ENCODE results near the gene GOLGA3.
"Not testable (repeated sequence)": the region's sequence is repeated elsewhere in the genome, so short reads cannot be mapped to it uniquely, and the experiment has no call there.

Gene GOLGA3

DNA sequence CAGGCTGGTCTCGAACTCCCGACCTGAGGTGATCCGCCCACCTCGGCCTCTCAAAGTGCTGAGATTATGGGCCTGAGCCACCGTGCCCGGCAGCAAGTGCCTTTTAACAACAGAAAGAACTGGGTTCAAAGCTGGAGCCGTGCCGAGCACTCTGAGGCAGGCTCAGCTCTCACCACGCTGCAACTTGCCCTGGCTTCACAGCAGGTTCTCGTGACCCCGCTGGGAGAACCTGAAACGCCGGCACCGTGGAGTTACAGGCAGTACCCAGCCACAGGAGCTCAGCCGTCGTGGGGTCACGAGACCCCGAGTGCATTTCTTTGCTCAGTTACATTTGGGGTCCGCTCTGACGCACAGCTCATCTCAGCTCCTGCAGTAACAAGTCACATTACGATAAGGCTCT, 14.4 kb downstream of the GOLGA3 start:
- DNase-seq (ENCODE audit: low spot score): no peak

- DNase-seq (ENCODE audit: low spot score): no peak
Observed at GRCh38 chr12:132813443-132813842, 15.2 kb downstream of the GOLGA3 start.

GRCh38 chr12:132812631-132813305, 15.9 kb downstream of the GOLGA3 start:
- no peak for DNase-seq (ENCODE audit: low spot score)

- peak; percentile 39 for DNase-seq (ENCODE audit: low spot score)
Observed at GRCh38 chr12:132809391-132809790, 19.3 kb downstream of the GOLGA3 start.

GRCh38 chr12:132807295-132808092, 21.2 kb downstream of the GOLGA3 start:
- DNase-seq (ENCODE audit: low spot score): no peak

DNA sequence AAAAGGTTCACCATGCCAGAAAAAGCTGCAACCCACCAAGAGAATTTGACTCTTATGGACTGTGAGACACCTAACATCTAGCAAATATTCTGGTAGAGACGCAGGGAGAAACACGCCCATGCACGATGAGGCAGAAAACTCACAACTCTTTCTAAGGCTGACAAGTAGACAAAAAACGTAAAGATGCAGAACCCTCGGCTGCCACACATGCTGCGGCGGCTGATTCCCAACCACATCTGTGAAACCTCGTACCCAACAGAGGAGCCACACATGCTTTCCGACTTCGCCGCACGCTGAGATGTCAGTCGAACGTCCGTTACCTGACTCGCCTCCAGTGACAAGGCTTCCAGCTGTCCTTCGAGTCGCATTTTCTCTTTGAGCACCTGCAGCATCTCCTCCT, 21.8 kb downstream of the GOLGA3 start:
- DNase-seq (ENCODE audit: low spot score): no peak

GRCh38 chr12:132804426-132804861, 24.2 kb downstream of the GOLGA3 start:
- DNase-seq (ENCODE audit: low spot score): peak; percentile 8

- DNase-seq (ENCODE audit: low spot score): peak; percentile 28
Observed at GRCh38 chr12:132803888-132804287, 24.8 kb downstream of the GOLGA3 start.

DNA sequence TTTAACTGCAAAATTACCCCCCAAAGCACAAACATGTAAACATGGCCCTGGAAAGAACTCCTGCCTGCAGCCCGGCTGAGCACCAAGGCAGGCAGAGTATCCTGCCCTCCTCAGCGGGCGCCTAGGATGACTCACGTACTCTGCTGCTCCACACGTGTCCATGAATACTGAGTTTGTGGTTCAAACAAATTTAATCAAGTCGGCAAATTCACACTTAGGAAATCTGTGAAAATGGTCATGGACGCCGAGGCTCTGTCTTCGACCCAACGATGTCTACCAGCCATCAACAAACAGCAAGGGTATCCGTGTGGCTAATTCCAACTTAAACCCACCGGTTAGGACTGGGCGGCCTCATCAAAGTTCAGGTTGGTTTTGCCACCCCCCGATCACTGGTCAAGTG, 25.5 kb downstream of the GOLGA3 start:
- DNase-seq (ENCODE audit: low spot score): no peak

- DNase-seq (ENCODE audit: low spot score): no peak
Observed at GRCh38 chr12:132801741-132802140, 26.9 kb downstream of the GOLGA3 start.

DNA sequence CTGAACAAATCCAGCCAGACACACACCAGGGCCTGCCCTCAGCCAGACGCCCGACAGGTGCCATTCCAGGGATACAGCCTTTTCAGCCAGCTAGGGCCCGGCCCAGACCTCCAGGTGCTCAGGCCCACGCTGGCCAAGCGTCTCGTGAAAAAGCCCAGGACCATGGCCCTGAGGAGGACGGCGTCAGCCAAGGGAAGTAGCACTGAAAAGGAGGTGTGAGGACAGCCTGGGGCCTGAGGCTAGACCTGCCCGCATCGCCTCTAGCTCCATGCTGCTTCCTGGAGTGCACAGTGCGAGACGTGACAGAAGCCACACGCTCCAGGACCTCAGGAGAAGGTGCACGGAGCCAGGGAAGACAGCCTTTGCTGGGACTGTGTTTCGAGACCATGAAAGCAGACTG, 29.8 kb downstream of the GOLGA3 start:
- no peak for DNase-seq (ENCODE audit: low spot score)

- no peak for DNase-seq (ENCODE audit: low spot score)
Observed at GRCh38 chr12:132797820-132798570, 30.7 kb downstream of the GOLGA3 start.

GRCh38 chr12:132795847-132796246, 32.8 kb downstream of the GOLGA3 start:
- DNase-seq (ENCODE audit: low spot score): no peak

DNA sequence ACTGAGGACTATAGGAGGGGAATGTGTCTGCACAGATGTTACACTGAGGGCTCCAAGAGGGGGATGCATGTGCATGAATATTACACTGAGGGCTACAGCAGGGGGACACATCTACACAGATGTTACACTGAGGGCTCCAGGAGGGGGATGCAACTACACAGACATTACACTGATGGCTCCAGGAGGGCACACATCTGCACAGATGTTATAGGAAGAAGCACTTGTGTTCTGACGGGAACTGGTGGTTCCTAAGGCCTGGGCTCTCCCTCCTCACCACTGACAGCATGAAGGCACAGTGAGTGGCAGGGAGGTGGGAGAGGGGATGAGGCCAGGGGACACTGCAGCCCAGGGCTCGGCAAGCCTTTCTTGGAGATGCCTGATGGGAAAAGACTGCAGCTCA, 36.7 kb downstream of the GOLGA3 start:
- DNase-seq (ENCODE audit: low spot score): not testable (repeated sequence)

DNA sequence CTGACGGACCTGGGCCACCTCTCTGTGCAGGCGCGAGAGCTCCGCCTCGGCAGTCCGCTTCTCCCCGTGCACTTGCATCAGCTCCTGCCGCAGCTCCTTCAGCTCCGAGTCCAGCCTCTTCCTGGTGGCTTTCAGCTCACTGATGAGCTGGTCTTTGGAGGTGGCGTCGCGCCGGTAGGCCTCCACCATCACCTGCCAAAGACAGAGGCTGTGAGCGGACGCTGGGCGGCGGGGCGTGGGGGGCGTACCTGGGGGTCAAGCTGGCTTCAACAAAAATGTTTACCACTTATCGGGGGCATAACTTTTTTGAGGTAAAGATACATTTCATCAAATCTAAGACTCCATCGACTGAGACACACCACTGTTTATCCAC, 39.6 kb downstream of the GOLGA3 start:
- DNase-seq (ENCODE audit: low spot score): no peak

- no peak for DNase-seq (ENCODE audit: low spot score)
Observed at GRCh38 chr12:132788375-132789098, 40.1 kb downstream of the GOLGA3 start.

DNA sequence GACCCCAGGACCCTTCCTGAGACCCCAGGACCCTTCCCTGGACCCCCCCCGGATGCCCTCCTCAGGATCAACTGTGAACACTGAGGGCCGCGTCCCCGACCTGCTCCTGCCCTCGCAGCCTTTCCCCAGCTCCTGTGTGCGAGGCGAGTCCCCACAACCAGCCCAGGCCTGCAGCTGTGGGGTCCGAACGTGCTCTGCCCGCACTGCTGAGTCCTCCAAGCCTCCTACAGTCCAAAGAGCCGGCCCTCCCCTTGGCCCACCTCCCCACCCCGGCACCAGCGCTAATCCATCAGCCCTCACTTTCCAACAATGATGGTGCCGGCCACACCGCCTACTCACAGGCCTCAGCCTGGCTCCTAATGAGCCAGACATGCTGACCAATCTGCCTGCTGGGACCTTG, 40.8 kb downstream of the GOLGA3 start:
- DNase-seq (ENCODE audit: low spot score): no peak

DNA sequence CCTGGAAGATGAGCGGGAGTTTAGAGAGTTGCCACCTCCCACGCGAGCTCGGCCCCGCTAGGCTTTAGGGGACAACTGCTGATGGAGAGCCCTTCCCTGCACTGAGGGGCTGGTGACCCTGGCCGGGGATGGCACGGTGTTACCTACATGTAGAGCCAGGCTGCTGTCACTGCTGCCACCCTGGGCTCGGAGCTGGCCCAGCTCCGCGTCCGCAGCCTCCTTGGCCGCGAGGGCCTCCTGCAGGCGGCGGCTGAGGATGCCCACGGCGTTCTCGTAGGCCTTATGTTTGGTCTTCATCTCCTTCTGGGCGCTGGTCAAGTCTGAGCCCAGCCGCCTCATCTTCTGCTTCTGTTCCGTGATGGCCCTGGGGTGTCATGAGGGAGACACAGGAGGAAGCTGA, 42.5 kb downstream of the GOLGA3 start:
- no peak for DNase-seq (ENCODE audit: low spot score)

- no peak for DNase-seq (ENCODE audit: low spot score)
Observed at GRCh38 chr12:132784580-132784979, 44.1 kb downstream of the GOLGA3 start.

DNA sequence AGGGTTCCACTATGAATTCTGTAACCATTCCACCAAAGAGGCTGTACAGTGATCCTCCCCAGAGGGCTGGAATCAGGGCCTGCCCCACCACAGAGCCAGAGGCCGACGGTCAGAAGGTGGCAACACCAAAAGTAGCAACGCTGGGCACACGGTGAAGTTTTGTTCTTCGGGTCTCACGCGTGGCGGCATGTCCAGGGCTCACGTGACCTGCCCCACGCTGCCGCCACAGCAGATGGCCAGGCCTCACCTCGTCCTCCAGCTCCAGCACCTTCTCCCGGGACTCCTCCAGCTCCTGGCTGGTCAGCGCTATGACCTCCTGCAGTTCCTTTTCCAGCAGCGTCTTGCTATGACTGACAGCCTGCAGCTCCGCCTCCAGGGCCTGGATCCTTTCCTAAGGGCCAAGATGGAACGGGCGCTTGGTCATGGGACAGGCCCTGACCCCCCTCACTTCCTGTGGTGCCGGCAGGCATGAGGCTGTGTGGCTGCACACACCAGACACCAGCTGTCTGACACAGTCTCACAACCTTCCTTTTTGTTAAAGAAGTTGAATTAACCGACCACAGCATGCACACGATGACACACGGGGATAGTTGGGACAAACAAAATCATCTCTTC, 44.6 kb downstream of the GOLGA3 start:
- no peak for DNase-seq (ENCODE audit: low spot score)

DNA sequence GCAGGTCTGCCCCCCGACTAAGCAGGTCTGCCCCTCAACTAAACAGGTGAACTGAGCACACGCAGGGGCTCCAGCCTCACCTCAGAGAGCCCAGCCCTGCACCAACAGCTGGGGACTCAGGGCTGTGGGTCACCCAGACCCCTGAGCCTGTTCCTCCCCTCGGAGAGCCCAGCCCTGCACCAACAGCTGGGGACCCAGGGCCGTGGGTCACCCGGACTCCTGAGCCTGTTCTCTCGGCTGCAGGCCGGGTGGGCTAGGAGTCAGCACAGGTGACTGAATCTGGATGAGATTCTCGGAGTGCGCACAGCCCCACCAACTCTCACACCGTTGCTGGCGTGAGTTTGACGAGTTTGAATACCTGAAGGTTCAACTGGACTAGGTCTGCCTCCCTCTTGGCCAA, 46.7 kb downstream of the GOLGA3 start:
- DNase-seq (ENCODE audit: low spot score): no peak

Data from cerebellar cortex (tissue), 1 donor.